ENCODE measurements around the gene PDHX. TPM values are rescaled to one million over a fixed set of nuclear protein-coding genes. Genes with fewer than 3 reads are reported as not detected.

PDHX gene
- polyA plus RNA-seq, 1 donor (not counting 4 experiments of a cell fraction or from before 2014, with no cell fraction given): 28.5 TPM

DNA sequence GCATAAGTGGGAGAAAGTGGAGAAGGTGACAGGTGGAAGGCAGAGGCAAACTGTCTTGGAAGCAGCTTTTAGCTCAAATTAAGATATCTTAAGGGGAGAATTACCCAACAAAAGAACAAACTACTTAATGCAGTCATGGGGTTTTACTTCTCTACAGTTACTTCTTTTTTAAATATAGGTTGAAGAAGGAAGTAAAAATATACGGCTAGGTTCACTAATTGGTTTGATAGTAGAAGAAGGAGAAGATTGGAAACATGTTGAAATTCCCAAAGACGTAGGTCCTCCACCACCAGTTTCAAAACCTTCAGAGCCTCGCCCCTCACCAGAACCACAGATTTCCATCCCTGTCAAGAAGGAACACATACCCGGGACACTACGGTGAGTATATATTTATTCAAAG, 40.8 kb downstream of the PDHX start:
- H3K27me3 ChIP-seq (ENCODE audit: control insufficient read depth, extremely low read depth, insufficient read depth, low read length): no peaks in the 10 kb centered on the region
- no peaks in the 10 kb centered on the region for H3K79me2 ChIP-seq (ENCODE audit: control insufficient read depth, insufficient read depth, low read length)
- H3K9ac ChIP-seq (ENCODE audit: control insufficient read depth, extremely low read depth, insufficient read depth, low read length): no peak overlapping the region
- H4K20me1 ChIP-seq (ENCODE audit: control insufficient read depth, extremely low read depth, insufficient read depth, low read length): no peaks in the 10 kb centered on the region
- H3K27ac ChIP-seq (ENCODE audit: control insufficient read depth, insufficient read depth, low read length): no peak overlapping the region
- H3K9me3 ChIP-seq (ENCODE audit: control insufficient read depth, low read depth, low read length): no peaks in the 10 kb centered on the region
- peaks cover 0 to 2% of the 10 kb centered on the region in 2 experiments for H3K36me3 ChIP-seq (ENCODE audit: control insufficient read depth in 2 of 2, extremely low read depth in 1 of 2, insufficient read depth in 2 of 2, low read length in 2 of 2)
- H2AFZ ChIP-seq (ENCODE audit: control insufficient read depth, low read length): no peak overlapping the region
- no peak overlapping the region for H3K4me3 ChIP-seq (ENCODE audit: control insufficient read depth in 2 of 3, extremely low read depth in 1 of 3, insufficient read depth in 2 of 3, low read depth in 1 of 3, low read length in 3 of 3)
- no peaks in the 10 kb centered on the region for H3K4me1 ChIP-seq (ENCODE audit: control insufficient read depth, extremely low read depth, insufficient read depth, low read length)
- dilution Hi-C loops (cut with MboI; ENCODE audit: extremely low pct_ligation_motif_present, low sequenced_read_pairs): no loop called here
- FAIRE-seq (no peak), DNase-seq (ENCODE audit: low read depth, low spot score) (no peak)
- no peak overlapping the region for H3K4me2 ChIP-seq (ENCODE audit: control insufficient read depth, extremely low read depth, insufficient read depth, low read depth, low read length)
- TF ChIP-seq EZH2 (IDR thresholded peaks at IDR 0.05; ENCODE audit: low read length): no peak
- TF ChIP-seq, protein P1, sequence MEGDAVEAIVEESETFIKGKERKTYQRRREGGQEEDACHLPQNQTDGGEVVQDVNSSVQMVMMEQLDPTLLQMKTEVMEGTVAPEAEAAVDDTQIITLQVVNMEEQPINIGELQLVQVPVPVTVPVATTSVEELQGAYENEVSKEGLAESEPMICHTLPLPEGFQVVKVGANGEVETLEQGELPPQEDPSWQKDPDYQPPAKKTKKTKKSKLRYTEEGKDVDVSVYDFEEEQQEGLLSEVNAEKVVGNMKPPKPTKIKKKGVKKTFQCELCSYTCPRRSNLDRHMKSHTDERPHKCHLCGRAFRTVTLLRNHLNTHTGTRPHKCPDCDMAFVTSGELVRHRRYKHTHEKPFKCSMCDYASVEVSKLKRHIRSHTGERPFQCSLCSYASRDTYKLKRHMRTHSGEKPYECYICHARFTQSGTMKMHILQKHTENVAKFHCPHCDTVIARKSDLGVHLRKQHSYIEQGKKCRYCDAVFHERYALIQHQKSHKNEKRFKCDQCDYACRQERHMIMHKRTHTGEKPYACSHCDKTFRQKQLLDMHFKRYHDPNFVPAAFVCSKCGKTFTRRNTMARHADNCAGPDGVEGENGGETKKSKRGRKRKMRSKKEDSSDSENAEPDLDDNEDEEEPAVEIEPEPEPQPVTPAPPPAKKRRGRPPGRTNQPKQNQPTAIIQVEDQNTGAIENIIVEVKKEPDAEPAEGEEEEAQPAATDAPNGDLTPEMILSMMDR (optimal IDR thresholded peaks at IDR 0.05 in 1 of 3, IDR thresholded peaks at IDR 0.05 in 1 of 3, conservative IDR thresholded peaks at IDR 0.05 in 1 of 3; ENCODE audit: extremely low read depth in 1 of 3, insufficient read depth in 2 of 3, low read length in 3 of 3): no peak
- no peaks in the 10 kb centered on the region for H3K9me1 ChIP-seq (ENCODE audit: control insufficient read depth, extremely low read depth, insufficient read depth, low read length)

DNA sequence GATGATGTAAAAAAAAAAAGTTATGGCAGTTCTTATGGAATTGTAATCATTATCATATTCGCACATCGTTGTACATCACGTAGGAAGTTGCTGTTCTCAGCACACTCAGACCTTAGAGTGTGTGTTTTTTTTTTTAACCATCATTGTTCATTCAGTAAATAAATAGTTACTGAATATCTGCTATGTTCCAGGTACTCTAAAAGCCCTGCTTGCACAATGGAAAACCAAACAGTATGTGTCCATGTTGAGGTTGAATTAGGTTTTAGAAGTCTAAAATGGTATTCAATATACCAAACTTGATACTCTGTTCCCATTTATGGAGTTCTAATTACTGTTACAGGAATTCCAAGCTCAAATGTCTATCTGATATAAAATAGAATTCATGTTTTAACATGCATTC, 41.2 kb downstream of the PDHX start:
- no peaks in the 10 kb centered on the region for H3K79me2 ChIP-seq (ENCODE audit: control insufficient read depth, insufficient read depth, low read length)
- TF ChIP-seq EZH2 (IDR thresholded peaks at IDR 0.05; ENCODE audit: low read length): no peak
- TF ChIP-seq, protein P1 (optimal IDR thresholded peaks at IDR 0.05 in 1 of 3, IDR thresholded peaks at IDR 0.05 in 1 of 3, conservative IDR thresholded peaks at IDR 0.05 in 1 of 3; ENCODE audit: extremely low read depth in 1 of 3, insufficient read depth in 2 of 3, low read length in 3 of 3): no peak
- H3K9me3 ChIP-seq (ENCODE audit: control insufficient read depth, low read depth, low read length): no peaks in the 10 kb centered on the region
- H3K4me1 ChIP-seq (ENCODE audit: control insufficient read depth, extremely low read depth, insufficient read depth, low read length): no peaks in the 10 kb centered on the region
- DNase-seq (ENCODE audit: low read depth, low spot score): no peak
- no peak overlapping the region for H3K4me2 ChIP-seq (ENCODE audit: control insufficient read depth, extremely low read depth, insufficient read depth, low read depth, low read length)
- H3K9me1 ChIP-seq (ENCODE audit: control insufficient read depth, extremely low read depth, insufficient read depth, low read length): no peaks in the 10 kb centered on the region
- dilution Hi-C loops (cut with MboI; ENCODE audit: extremely low pct_ligation_motif_present, low sequenced_read_pairs): no loop called here
- no peak for FAIRE-seq
- H4K20me1 ChIP-seq (ENCODE audit: control insufficient read depth, extremely low read depth, insufficient read depth, low read length): no peaks in the 10 kb centered on the region
- H3K36me3 ChIP-seq (ENCODE audit: control insufficient read depth in 2 of 2, extremely low read depth in 1 of 2, insufficient read depth in 2 of 2, low read length in 2 of 2): peaks cover 0 to 2% of the 10 kb centered on the region in 2 experiments
- no peak overlapping the region for H3K27ac ChIP-seq (ENCODE audit: control insufficient read depth, insufficient read depth, low read length)
- no peaks in the 10 kb centered on the region for H3K27me3 ChIP-seq (ENCODE audit: control insufficient read depth, extremely low read depth, insufficient read depth, low read length)
- H2AFZ ChIP-seq (ENCODE audit: control insufficient read depth, low read length): no peak overlapping the region
- H3K9ac ChIP-seq (ENCODE audit: control insufficient read depth, extremely low read depth, insufficient read depth, low read length): no peak overlapping the region
- H3K4me3 ChIP-seq (ENCODE audit: control insufficient read depth in 2 of 3, extremely low read depth in 1 of 3, insufficient read depth in 2 of 3, low read depth in 1 of 3, low read length in 3 of 3): no peak overlapping the region

All from keratinocyte (primary cell).